MM.1S (cell line): ENCODE data around the gene TBX2.

ENCODE experiments used
- EZH2 ChIP-seq: fragments of 300-600 bp; sonication (generic); optimal IDR thresholded peaks from 2 replicates; pipeline ENCODE3; 2017; ENCODE audit warnings: low read depth, mild to moderate bottlenecking, antibody characterized with exemption, low read length, mixed read lengths
- EZH2phosphoT487 ChIP-seq: fragments of 300-600 bp; sonication (generic); IDR thresholded peaks from 2 replicates; pipeline ENCODE4 v1.6.1; 2018; ENCODE audit warnings: antibody characterized with exemption, low read length
- TF ChIP-seq, protein P1 (sequence below): fragments of 300-600 bp; sonication (generic); IDR thresholded peaks from 2 replicates; pipeline ENCODE4 v1.5.1; 2016; ENCODE audit warnings: antibody characterized with exemption, low read length, mixed read lengths

DNA sequence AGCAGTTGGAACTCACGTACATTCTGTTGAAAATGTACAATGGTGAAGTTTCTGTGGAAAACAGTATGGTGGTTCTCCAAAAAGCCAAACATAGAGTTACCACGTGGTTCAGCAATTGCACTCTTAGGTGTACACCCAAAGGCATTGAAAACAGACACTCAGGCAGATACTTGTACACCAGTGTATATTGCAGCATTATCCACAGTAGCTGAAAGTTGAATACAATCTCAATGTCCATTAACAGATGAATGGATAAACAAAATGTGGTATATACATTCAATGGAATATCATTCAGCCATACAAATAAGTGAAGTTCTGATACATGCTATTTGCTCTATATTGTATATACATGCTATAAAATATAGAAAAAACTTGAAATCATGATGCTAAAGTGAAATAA is 23.2 kb downstream of the TBX2 start:
- TF ChIP-seq, protein P1, sequence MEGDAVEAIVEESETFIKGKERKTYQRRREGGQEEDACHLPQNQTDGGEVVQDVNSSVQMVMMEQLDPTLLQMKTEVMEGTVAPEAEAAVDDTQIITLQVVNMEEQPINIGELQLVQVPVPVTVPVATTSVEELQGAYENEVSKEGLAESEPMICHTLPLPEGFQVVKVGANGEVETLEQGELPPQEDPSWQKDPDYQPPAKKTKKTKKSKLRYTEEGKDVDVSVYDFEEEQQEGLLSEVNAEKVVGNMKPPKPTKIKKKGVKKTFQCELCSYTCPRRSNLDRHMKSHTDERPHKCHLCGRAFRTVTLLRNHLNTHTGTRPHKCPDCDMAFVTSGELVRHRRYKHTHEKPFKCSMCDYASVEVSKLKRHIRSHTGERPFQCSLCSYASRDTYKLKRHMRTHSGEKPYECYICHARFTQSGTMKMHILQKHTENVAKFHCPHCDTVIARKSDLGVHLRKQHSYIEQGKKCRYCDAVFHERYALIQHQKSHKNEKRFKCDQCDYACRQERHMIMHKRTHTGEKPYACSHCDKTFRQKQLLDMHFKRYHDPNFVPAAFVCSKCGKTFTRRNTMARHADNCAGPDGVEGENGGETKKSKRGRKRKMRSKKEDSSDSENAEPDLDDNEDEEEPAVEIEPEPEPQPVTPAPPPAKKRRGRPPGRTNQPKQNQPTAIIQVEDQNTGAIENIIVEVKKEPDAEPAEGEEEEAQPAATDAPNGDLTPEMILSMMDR = no peak
- TF ChIP-seq EZH2phosphoT487 (no peak), EZH2 (no peak)
